HG03521 (cell line): ENCODE measurements around the gene CHST2.

Source experiments
- ATAC-seq: cut with Tn5 transposase; IDR thresholded peaks from one replicate; pipeline ENCODE4 v1.9.1; 2021; ENCODE audit warnings: mild to moderate bottlenecking, moderate library complexity; ENCODE audit not compliant: unreplicated experiment

Gene CHST2

GRCh38 chr3:143165211-143165610 is 45.6 kb downstream of the CHST2 start:
- no peak for ATAC-seq

DNA sequence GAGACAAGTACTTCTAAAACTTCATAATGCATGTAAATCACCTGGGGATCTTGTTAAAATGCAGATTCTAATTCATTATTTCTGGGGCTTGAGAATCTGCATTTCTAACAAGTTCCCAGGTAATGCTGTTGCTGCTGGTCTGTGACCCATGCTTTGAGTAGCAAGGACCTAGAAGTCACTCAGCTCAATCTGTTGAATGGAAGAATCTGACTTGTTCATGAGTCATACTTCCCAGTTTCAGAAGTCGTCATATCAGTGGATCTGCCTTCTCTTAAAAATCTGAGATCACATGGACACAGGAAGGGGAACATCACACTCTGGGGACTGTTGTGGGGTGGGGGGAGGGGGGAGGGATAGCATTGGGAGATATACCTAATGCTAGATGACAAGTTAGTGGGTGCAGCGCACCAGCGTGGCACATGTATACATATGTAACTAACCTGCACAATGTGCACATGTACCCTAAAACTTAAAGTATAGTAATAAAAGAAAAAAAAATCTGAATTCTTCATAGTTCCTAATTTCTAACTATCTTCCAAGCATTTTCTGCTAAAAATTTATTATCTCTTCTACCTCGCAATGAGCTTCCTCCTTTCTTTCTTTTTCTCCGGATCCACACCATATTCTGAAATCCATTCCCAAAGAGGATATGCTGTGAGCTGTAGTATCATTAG is 46.2 kb downstream of the CHST2 start:
- ATAC-seq = peak; percentile 53

DNA sequence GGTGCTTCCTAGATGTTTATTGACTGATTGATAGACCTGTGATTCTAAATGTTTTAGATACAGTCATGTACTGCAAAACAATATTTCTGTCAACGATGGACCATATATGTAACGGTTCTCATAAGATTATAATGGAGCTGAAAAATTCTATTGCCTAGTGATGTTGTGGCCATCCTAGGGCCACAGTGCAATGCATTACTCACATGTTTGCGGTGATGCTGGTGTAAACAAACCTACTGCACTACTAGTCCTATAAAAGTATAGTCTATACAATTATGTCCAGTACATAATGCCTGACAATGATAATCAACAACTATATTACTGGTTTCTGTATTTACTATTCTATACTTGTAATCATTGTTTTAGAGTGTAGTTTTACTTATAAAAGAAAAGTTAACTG is 46.8 kb downstream of the CHST2 start:
- no peak for ATAC-seq

DNA sequence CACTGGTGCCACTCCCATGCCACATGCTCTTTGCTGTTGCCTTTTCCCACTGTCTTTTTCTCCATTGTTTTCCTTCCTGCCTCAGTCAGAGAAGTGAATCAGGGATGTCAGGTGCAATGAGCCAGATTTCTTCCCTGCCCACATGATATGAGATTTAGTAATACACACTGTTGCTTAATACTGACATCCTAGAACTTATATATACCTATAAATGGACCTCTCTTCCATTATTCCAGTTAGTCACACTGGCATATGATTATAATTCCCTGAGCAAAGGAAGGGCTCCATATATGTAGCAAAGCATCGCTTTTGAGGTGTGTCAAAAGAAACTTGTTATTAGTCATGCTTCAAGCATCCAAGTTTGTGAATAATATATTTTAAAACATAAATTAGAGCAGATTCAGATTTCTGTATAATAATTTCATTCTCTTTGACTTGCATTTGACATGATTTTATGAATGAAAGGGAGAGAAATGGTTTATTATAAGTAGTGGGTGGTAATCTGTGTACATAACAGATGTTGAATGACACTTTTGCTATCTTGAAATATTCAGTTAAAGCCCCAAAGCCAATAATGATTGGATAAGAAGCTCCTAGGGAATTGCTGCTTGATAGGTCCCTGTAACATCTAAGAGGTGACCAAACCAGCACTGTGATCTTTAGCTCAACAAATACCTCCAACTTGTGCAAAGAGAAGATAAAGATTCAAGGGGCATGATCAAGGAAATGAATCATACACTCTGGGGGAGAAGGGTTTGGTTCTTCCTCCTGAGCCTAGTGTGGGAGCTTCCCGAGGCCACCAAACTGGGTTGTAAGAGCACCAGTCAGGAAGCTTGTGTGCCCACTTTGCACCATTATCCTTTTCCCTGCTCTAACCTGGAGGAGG is 48.6 kb downstream of the CHST2 start:
- no peak for ATAC-seq

DNA sequence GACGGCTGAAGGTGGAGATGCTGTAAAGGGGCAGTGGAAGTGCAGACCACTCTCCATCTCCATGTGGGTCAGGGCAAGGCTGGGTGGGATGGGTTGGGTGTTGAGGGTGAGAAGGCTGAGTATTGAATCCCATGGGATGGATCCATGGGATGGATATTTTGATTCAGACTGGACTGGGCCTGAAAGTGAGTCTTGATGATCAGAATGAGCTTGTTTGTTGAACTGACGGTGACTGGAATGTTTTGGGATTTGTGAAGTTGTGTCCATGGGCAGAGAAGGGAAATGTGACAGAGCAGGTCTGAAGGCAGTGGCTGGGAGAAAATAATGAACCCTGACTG is 49.3 kb downstream of the CHST2 start:
- ATAC-seq = no peak

GRCh38 chr3:143170074-143170473 is 50.5 kb downstream of the CHST2 start:
- no peak for ATAC-seq

GRCh38 chr3:143170676-143171075 is 51.1 kb downstream of the CHST2 start:
- ATAC-seq = no peak

DNA sequence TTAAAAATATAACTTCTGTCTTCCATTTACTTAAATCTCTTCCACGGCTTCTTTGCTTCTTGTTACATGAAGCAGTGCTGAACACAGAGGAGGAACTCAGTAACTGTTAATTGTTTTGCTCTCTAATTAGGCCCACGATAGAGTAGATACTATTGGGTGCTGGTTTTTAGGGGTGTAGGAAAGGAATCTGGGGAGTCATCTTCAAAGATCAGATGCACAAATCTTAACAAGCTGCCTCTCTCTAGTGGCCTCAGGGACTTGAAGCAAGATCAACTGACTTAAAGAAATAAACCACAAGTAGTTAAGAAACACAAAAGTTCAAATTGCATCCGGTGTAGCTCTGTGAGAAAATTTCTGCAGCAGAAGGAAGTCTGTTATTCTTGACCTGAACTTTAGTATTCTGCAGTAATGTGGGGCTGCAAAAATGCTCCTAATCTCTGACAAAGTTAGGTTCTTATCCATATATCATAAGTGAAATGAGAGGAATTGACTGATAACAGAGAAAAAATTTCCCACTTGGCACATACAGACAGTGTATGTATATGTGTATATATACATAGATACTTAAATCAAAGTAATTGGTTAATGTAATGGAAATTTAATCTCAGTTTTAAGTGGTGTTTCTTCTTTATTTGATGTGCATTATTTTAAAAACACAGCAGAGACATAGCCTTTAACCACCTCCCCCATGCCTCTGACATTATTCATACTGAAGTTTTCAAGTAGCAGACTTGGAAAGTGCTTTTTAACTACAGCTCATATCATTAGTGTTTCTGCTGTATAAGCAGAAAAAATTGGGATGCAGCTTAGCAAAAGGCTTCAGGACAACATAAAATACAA is 51.8 kb downstream of the CHST2 start:
- ATAC-seq = peak; percentile 67

DNA sequence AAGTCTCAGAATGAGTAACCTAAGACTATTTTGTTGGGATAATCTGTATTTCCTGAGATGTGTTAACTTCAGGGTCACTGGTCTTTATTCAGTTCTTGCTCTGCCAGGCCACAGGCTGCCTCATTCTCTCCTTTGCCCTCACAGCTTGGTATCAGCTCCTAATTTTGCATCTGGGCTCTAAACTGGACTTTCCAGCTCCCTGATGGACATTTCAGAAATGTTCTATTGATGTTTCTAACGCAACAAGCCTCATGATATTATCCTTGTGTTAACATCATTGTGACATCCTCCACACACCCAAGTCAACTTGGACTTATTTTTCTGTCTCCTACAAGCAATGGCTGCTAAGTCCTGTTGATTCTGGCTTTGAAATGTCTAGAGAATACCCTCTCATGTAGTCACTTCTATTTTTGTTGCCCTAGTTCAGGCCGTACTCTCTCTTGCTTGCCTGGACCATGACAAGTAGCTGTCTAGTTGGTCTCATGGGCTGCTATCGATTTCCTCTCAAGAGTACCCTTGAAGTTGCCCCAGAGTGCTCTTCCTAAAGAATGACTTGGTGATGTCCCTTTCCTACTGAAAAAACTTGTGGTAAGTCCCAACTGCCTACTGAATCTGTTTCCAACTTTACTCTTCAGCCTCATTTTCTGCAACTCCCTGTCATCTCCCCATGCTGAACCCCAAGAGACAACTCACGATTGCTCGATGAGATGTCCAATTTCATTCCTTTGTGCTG is 52.7 kb downstream of the CHST2 start:
- ATAC-seq = no peak

DNA sequence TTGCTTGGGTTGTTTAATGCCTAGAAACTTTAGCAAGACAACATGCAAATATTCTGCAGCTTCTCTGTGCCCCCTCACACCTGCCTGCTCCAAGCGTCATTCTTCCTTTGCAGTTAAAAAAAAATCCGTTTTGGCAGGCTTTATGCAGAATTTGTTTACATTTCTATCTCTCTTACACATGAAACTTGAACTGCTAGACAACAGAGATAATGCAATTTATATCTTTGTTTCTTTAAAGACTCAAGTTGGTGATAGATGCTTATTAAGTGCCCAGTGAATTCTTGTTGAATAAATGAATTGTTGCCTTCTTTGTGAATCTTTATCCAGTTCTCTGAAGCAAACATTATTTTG is 53.2 kb downstream of the CHST2 start:
- ATAC-seq = no peak

DNA sequence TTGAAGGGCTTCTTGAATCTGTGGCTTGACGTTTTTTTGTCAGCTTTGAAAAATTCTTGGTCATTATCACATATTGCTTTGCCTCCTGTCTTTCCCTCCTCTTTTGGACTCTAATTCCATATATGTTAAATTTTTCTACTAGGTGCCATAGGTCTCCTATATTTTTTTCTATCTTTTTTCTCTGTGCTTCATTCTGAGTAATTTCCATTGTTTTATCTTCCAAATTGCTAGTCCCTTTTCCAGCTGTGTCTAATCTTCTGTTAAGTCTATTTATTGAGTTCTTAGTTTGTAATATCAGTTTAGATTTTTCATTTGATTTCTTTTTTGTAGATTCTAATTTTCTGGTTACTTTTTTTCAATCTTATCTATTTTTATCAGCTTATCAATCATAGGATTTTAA is 53.7 kb downstream of the CHST2 start:
- no peak for ATAC-seq
